NCI-H526 (cell line): ENCODE results near the gene DGKB.

ENCODE experiments used
- DNase-seq, 2 experiments: peaks; one replicate each; lab custom pipeline; 2025; lab: John Stamatoyannopoulos, UW

Gene DGKB

GRCh38 chr7:14760730-14761478 lies 141.6 kb downstream of the DGKB start:
- no peak for DNase-seq

- DNase-seq: no peak
These were observed 142.8 kb downstream of the DGKB start for GRCh38 chr7:14759785-14760184.

- no peak for DNase-seq
These were observed 147.9 kb downstream of the DGKB start for GRCh38 chr7:14754631-14755030.

GRCh38 chr7:14752301-14752700 lies 150.2 kb downstream of the DGKB start:
- DNase-seq: no peak

GRCh38 chr7:14751461-14751860 lies 151.1 kb downstream of the DGKB start:
- DNase-seq: no peak

- DNase-seq: no peak
These were observed 154.1 kb downstream of the DGKB start for GRCh38 chr7:14748461-14748860.

GRCh38 chr7:14747701-14748100 lies 154.8 kb downstream of the DGKB start:
- DNase-seq: no peak

GRCh38 chr7:14745076-14745475 lies 157.5 kb downstream of the DGKB start:
- no peak for DNase-seq

GRCh38 chr7:14740606-14741005 lies 161.9 kb downstream of the DGKB start:
- no peak for DNase-seq

GRCh38 chr7:14739841-14740185 lies 162.7 kb downstream of the DGKB start:
- DNase-seq: no peak

- DNase-seq: no peak
These were observed 163.2 kb downstream of the DGKB start for GRCh38 chr7:14739168-14739840.

GRCh38 chr7:14738086-14738485 lies 164.5 kb downstream of the DGKB start:
- no peak for DNase-seq

- peak in 1 of 2 experiments; percentile 17 for DNase-seq
These were observed 167.7 kb downstream of the DGKB start for GRCh38 chr7:14734839-14735321.

- no peak for DNase-seq
These were observed 181.8 kb downstream of the DGKB start for GRCh38 chr7:14720785-14721184.

- DNase-seq: peak in 1 of 2 experiments; percentile 32
These were observed 184.7 kb downstream of the DGKB start for GRCh38 chr7:14717816-14718215.

GRCh38 chr7:14717169-14717568 lies 185.4 kb downstream of the DGKB start:
- no peak for DNase-seq

- DNase-seq: no peak
These were observed 188.3 kb downstream of the DGKB start for GRCh38 chr7:14714161-14714728.

GRCh38 chr7:14698239-14698638 lies 204.3 kb downstream of the DGKB start:
- no peak for DNase-seq

GRCh38 chr7:14697684-14698083 lies 204.9 kb downstream of the DGKB start:
- no peak for DNase-seq

- peak in 1 of 2 experiments; percentile 37 for DNase-seq
These were observed 210.9 kb downstream of the DGKB start for GRCh38 chr7:14691597-14692203.

GRCh38 chr7:14691034-14691433 lies 211.5 kb downstream of the DGKB start:
- no peak for DNase-seq

- DNase-seq: no peak
These were observed 212.1 kb downstream of the DGKB start for GRCh38 chr7:14690486-14690885.

GRCh38 chr7:14690075-14690474 lies 212.5 kb downstream of the DGKB start:
- no peak for DNase-seq
